Mammary epithelial cell (primary cell): ENCODE measurements around the gene FAM217A.
"Not testable (repeated sequence)": the region's sequence is repeated elsewhere in the genome, so short reads cannot be mapped to it uniquely, and the experiment has no call there.

Experiments used
- CTCF ChIP-seq, 2 donors: IDR thresholded peaks in 1 of 2; conservative IDR thresholded peaks in 1 of 2; 2 replicates each; pipeline ENCODE4 v1.5.1; 2011 to 2012; ENCODE audit warnings: inconsistent platforms in 2 of 2, low read length in 2 of 2, mild to moderate bottlenecking in 2 of 2, control low read depth in 1 of 2, low read depth in 1 of 2; ENCODE audit not compliant: insufficient read depth in 1 of 2; ENCODE audit errors: extremely low read depth in 1 of 2
- EZH2 ChIP-seq: IDR thresholded peaks from 2 replicates; pipeline ENCODE4 v1.6.1; 2012; ENCODE audit warnings: low read length, inconsistent platforms, borderline replicate concordance

GRCh38 chr6:4109363-4109815 is 30.5 kb upstream of the FAM217A start:
- TF ChIP-seq CTCF (conservative IDR thresholded peaks at IDR 0.05 in 1 of 2, IDR thresholded peaks at IDR 0.05 in 1 of 2; ENCODE audit: extremely low read depth in 1 of 2, insufficient read depth in 1 of 2, low read depth in 1 of 2, low read length in 2 of 2); EZH2: not testable (repeated sequence)
